SK-N-DZ (cell line): ENCODE measurements around the gene SERPINA5.
"Not testable (repeated sequence)": the region's sequence is repeated elsewhere in the genome, so short reads cannot be mapped to it uniquely, and the experiment has no call there.

Experiments
- DNase-seq: peaks from one replicate; pipeline ENCODE4 v3.0.0-alpha.2; 2015; ENCODE audit warnings: low spot score

Gene SERPINA5

DNA sequence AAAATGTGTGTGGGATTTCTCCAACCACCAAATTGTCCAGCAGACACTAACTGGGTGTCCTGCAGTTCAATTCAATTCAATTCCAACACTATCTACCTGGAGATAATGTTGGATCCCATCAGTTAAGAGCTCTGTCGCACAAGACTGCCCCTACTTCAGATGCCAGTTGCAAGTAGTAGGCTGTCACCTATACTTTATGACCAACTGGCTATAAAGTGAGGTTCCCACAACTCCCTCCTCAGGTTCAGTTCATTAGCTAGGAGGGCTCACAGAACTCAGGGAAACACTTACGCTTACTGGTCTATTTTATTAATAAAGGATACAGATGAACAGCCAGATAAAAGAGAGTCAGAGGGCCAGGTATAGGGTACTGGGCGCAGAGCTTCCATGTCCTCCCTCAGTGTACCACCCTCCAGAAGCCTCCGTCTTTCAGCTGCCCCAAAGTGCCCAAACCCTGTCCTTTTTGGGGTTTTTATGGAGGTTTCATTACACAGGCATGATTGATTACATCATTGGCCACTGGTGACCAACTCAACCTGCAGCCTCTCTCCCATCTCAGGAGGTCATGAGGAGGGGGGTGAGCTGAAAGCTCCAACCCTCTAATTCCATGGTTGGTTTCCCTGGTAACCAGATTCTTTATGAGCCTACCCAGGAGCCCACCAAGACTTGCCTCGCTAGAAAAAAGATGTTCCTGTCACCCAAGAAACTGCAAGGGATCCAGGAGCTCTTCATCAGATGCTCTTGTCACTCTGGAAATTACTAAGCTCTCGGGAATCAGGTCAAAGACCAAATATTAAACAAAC, 7.5 kb upstream of the SERPINA5 start:
- no peak for DNase-seq

DNA sequence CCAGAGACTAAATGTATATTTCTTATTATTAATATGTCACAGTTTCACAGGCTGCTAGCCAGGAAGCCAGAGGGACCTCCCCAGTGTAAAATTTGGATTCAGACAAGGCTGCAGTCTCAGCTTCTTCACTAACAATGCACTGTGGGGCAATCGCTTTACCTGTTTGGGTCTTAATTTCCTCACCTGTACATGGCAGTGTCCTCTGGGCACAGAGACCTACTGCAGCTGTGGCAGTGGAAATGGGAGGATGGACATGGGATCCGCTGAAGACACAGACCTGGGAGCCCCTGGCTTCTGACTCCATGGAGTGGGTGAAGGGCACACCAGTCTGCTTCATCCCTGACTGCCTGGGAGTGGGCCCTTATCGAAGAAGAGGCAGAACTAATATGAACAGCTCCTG, 6.9 kb upstream of the SERPINA5 start:
- DNase-seq = no peak

DNA sequence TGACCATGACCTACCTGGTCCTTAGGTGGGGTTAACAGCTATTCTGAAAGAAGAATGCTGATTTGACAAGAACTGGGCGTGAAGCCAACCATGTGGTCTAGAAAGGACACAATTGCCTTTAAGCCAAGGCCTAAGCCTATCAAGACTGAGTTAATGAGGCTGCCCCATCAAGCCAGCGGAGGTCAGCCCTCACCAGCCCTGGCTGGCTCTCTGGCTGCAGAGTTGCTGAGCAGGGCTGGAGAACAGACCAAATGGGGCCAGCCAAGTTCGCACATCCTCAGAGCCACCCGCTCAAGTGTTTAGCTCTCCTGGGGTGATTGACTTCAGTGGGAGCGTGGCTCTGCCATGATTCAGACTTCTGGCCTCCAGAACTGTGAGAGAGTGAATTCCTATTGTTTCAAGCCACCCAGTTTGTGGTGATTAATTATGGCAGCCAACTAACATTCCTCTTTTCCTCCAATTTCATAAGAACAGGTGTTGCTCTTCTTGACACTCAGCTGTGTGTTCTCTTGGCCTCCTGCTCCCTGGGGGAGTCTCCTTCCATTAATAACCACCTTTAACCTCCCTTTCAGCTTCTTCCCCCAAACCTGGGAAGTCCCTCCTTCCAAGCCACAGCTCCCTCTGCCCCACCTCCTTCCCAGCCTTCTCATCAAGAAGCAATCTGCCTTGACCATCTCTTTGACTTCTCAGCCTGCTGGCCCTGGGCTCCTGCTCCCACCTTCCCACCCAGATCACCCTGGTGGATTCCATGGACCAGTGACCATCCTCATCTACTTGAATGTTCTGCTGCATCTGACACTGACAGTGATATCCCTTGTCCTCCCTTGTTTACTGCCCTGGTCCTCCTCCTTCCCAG, 5.3 kb upstream of the SERPINA5 start:
- no peak for DNase-seq

DNA sequence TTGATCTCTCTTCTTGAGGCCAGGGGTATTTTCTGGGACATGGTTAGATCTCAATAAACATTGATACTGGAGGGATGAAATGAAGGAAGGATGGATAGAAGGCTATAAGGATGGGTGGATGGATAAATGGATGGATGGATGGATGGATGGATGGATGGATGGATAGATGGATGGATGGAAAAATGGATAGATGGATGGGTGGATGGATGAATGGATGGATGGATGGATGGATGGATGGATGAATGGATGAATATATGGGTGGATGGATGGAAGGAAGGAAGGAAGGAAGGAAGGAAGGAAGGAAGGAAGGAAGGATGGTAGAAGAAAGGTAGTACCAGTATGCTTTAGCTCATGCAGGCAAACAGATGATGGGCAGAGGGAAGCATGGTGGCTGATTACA, 3.8 kb upstream of the SERPINA5 start:
- not testable (repeated sequence) for DNase-seq

DNA sequence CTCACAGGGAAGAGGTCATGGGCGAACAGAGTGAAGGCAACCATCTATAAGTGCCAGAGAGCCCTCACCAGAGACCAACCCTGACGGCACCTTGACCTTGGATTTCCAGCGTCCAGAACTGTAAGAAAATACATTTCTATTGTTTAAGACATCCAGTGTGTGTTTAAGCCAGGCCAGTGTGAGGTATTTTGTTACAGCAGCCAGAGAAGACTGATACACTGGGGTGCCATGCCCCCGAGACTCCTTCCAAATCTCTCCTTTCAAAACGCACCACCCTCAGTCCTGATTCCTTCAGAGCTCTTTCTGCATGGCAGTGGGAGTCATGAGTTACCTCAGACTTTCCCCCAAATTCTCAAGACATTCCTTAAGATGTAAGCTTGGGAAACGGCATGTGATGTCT, 2.5 kb upstream of the SERPINA5 start:
- DNase-seq = no peak

DNA sequence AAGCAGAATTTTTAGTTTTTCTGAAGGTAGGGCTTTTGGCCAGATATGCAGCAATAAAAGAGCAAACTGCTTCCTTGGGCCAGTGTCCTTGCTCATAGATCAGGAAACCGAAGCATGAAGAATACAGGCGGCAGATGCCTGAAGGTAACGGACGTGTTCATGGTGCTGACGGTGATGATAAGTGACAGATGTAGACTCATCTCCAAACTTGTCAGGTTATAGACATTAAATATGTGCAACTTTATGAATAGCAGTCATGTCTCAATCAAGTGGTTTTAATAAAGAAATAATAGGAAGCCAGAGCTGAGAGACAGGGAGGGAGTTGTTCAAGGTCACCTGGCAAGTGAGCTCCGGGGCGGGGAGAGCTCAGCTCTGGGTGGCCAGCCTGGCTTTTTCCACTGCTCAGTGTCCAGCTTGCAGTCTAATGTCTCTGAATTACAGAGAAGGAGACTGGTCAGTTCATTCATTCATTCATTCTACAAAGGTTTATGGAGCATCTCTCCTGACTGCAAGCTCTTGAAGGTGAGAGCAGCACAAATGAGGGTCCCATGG, 1.0 kb downstream of the SERPINA5 start:
- no peak for DNase-seq

DNA sequence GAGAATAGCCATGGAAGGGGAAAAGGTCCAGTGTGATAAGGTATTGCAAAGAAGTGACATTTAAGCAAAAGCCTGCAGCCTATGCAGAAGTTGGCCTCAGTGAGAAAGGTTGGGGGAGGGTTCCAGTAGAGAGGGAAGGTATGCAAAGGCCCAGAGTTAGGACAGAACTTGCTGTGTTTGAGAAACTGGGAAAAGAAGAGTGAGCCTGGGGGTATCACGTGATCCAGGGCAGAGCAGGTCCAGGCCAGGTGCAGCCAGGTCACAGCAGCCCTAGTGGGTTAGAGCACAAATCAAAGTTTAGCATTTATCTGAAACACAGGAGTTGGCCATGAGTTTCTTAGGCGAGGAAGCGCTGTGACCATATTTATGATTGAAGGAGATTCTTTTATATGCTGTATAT, 1.6 kb downstream of the SERPINA5 start:
- DNase-seq = no peak

DNA sequence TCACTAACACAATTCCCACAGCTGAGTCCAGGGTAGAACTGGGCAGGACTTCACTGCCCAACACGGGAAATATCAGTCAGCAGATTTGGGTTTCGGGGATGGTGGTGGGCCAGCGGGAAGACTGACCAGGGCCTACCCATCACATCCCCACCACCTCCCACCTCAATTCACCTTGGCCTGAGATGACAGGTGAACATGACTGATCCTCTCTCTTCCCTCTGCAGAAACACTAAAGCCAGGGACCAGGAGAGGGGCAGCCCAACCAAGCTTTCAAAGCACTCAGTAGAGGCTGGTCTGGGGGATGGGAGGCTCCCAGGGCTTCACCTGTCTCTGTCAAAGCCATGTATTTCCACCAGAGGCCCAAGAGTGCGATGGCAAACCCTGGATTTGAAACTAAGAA, 2.3 kb downstream of the SERPINA5 start:
- DNase-seq = no peak

DNA sequence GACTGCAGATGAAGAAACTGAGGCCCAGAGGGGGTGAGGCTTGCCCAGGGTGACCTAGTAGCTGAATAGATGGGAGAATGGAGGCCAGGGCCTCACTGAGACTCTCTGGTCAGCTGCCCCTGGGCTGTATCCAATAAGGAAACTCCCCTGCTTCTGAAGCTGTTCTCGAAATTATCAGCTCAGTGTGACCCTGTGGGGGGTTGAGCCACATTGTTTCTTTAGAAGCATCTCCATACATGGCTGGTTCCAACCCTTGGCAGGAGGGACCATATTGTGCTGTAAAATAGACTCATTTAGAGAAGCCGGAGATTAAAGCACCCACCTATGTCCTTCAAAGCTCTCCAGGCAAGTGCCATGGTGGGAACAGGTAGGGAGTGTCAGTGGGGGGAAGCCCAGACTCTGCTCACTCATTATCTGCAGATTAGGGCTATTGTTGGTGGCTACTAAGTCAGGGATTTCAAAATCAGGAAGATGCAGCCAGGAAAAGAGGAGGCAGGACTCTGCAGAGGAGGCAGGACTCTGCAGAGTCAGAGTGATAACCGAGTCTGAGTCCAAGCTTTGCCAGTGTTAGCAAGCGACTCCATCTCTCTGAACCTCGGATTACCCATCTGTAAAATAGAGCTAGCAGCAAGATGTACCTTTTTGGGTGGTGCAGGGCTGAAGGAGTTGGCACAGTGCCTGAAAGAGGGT, 3.5 kb downstream of the SERPINA5 start:
- DNase-seq = no peak

DNA sequence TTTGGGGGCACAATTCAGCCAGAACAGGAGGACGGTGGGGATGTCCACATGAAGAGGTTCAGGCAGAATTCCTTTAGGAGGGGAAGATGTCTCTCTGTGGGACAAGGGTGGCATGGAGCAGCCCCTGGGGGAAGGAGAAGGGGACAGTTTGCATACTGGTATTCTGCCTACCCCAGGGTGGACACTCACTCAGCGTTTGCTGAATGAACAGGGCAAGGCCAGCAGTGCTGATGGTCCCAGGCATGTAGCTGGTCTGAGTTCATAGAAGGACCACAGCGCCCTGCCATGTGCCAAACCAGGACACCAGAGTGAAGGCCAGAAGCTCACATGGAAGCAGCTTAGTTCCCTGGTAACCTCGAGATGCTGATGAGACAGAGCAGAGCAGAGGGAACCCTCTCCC, 5.4 kb downstream of the SERPINA5 start:
- no peak for DNase-seq

DNA sequence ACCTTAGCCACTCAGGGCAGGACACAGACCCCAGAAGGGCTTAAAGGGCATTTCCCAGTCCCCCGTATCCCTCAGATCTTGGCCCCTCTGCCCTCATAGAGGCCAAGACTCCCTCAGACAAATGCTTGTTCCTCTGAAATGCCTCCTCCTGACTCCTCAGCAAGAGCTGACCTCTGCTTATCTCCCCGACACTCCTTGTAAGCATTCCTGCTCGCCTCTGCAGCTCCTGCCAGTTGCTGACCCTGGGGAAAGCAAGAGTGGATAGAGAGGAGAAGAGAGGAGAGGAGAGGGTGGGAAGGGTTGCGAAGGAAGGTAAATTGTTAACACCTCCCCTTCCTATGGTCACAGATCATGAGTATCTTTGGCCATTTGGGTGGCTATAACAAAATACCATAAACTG, 7.1 kb downstream of the SERPINA5 start:
- no peak for DNase-seq

DNA sequence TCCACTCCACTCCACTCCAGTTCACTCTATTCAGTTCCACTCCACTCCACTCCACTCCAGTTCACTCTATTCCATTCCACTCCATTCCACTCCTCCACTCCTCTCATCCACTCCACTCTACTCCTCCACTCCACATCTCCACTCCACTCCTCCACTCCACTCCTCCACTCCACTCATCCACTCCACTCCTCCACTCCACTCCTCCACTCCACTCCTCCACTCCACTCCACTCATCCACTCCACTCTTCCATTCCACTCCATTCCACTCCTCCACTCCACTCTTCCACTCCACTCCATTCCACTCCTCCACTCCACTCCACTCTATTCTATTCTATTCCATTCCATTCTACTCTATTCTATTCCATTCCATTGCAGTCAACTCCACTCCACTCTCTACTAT, 9.8 kb downstream of the SERPINA5 start:
- DNase-seq = no peak

DNA sequence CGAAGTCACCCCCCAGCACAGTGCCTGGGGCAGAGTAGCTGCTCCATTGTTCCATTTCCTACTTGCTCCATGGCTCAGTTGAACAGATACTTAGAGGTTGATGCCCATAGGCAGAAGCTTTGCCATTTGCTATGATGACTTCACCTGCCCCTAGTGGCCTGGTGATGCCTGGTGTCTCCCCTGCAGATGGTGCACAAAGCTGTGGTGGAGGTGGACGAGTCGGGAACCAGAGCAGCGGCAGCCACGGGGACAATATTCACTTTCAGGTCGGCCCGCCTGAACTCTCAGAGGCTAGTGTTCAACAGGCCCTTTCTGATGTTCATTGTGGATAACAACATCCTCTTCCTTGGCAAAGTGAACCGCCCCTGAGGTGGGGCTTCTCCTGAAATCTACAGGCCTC, 10.6 kb downstream of the SERPINA5 start:
- DNase-seq = no peak

DNA sequence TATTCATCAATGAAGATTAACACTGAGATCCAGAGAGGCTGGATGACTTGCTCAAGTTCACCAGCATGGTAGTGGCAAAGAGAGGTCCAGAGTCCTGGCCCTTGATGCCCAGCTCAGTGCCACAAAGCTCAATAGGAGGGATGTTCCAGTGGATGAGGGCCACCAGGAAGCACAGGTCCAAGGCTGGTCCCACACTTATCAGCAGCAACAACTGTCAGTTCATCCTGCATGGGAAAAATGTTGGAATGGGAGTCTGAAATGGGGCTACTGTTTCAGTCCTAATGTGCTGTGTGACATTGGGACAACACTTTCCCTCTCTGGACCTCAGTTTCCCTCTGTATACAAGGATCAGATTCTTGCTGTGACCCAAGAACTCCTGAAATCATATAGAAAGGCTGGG, 11.2 kb downstream of the SERPINA5 start:
- no peak for DNase-seq

DNA sequence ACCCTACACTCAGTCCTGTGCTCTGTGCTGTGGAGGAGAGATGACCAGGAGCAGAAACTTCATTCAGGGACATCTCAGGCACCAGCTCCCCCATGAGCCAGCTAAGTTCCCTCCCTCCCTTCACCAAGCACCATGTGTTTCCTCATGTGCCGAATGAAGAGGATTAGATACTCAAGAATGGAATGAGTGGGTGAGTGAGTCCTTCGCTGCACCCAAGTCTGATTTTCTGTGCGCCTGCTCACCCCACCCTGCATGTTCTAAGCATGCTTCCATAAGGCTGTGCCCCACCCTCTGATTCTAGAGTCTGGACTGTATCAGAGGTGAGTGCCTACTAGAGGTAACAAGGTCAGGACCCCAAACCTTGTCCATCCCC, 12.1 kb downstream of the SERPINA5 start:
- no peak for DNase-seq

DNA sequence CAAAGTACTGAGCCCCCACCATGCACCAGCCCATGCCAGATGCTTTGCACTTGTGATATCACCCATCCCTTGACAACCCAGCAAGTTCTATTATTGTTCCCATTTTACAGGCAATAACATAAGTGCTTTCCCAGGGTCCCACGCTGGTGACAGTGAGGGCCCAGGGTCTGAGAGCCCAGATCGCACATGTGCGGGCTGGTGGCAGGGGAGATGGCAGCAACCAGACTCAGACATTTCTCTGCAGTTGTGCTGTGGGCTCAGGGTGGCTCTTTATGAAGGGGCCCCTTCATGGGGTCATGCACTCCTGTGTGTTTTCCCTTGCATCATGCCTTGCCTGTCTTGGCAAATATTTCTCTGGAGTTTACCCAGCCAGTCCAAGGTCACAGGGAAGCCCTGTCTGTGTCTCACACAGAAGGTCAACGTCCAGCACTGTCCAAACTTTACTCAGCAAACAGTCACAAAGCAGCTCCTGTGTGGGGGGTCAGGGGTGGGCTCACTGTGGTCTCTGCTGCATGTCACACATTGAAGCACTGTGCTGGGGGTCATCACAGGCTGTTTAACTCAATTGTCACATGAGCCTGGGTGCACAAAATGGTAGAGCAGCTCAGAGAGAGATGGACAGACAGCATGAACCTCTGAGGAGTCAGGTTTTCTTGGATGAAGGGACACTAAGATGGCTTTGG, 12.7 kb downstream of the SERPINA5 start:
- DNase-seq = no peak

DNA sequence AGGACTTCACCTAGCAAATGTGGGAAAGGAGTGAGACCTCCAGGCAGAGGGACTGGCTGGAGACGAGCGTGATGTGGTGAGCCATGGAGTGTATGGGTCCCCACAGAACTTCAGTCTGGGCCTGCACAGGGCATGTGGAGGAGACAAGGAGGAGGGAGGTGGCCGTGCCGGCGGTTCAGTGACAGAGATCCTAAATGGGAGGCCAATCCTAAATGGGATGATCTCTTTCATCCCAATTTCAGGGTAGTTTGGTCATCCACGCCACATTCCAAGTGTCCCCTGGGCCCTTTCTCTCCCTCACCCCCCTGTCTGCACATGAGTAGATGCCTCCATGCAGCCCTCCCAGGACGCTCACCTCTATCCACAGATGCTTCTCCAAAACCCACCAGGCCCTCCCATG, 13.2 kb downstream of the SERPINA5 start:
- no peak for DNase-seq

DNA sequence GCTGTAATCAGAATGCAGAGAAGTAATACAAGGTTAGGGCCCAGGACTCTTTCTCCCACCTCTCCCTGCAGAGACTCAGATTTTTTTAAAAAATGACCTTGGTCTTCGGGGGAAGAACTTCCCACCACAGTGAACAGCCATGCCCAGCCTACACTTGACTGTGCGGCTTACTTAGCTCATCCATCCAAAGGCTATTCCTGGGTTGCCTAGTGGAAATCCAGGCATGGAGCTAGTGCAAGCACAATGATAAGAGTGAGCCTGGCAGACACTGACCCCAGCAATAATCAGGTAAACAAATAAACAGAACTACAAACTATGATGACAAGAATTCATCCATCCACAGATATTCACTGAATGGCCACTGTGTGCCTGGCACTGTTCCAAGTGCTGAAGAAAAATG, 14.7 kb downstream of the SERPINA5 start:
- DNase-seq = no peak

DNA sequence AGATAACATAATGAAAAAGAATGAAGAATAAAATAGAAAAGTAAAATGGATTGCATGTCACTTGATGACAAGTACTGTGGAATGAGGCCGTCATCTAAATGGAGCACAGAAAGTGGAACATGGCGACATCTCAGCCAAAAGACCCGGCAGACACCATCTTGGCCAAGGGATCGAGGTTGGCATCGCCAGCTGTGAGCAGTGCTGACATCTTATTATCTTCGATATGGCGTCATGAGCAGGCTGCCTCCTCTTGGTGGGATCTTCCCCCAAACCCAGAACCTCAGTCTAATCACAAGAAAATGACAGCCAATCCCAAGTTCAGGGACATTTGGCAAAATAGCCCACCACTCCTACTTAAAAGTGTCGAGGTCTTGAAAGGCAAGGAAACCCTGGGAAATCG, 15.1 kb downstream of the SERPINA5 start:
- no peak for DNase-seq

DNA sequence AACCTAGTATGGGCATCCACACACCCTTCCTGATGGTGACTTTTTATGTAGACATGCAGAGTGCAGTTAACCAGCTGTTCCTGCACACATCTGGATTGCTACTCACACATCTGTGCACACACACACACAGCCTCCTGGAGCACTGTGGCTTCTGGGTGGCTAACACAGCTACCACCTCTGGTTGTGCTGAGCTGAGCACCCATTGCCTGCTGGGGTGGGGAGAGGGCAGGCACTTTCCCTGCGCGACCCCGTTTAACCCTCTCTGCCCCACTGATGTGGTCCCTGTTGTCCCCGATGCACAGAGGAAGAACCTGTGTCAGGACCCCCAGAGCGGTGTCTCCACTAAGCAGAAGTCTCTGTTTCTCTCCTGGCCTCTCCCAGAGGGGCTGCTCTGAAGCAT, 16.6 kb downstream of the SERPINA5 start:
- DNase-seq = no peak

DNA sequence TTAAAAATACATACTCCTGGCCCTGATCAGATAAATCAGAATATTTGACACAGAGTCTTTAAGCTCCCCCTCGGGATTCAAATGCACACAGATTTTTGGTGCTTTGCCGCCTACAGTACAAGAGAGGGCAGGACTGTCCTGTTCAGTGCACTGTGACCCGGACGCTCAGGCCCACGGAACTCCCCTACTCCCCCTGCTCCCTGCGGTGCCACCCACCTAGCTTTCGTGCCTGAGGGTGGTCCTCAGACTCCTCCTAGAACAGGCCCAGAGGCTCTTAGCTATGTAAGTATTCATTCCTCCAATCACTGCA, 17.2 kb downstream of the SERPINA5 start:
- no peak for DNase-seq
